GM23338 (cell line): ENCODE data around the gene TMEM175. TPM values are rescaled to one million over a fixed set of nuclear protein-coding genes. Genes with fewer than 3 reads are reported as not detected.

ENCODE experiments used
- ATAC-seq: fragments of 200-7000 bp; cut with Tn5 transposase; 3 replicates; pipeline ENCODE4 v1.9.1; 2020
- DNase-seq: peaks from one replicate; pipeline ENCODE4 v3.0.0-alpha.2; 2015; ENCODE audit warnings: low spot score
- H2AFZ ChIP-seq: fragments of 200-600 bp; sonication (generic); 2 replicates; pipeline ENCODE4 v1.8.0; 2016; ENCODE audit warnings: antibody characterized with exemption, mild to moderate bottlenecking, moderate library complexity
- H3F3A ChIP-seq: fragments of 200-600 bp; sonication (generic); replicated peaks from 2 replicates; pipeline ENCODE4 v1.8.0; 2017; ENCODE audit warnings: antibody characterized with exemption, mixed run types, low read depth
- H3K27ac ChIP-seq: fragments of 200-600 bp; sonication (generic); 2 replicates; pipeline ENCODE4 v1.6.1; 2016; ENCODE audit warnings: low read depth
- H3K27me3 ChIP-seq: fragments of 200-600 bp; sonication (generic); 2 replicates; pipeline ENCODE4 v1.8.0; 2016; ENCODE audit warnings: mild to moderate bottlenecking, mixed run types, moderate library complexity; ENCODE audit not compliant: insufficient read depth
- H3K36me3 ChIP-seq: fragments of 200-600 bp; sonication (generic); 2 replicates; pipeline ENCODE4 v1.8.0; 2016; ENCODE audit warnings: mild to moderate bottlenecking; ENCODE audit not compliant: insufficient read depth
- H3K4me1 ChIP-seq: fragments of 200-600 bp; sonication (generic); 2 replicates; pipeline ENCODE4 v1.8.0; 2016; ENCODE audit warnings: mild to moderate bottlenecking, moderate library complexity; ENCODE audit not compliant: insufficient read depth
- H3K4me2 ChIP-seq: fragments of 200-600 bp; sonication (generic); 2 replicates; pipeline ENCODE4 v1.7.1; 2017; ENCODE audit warnings: mixed run types
- H3K4me3 ChIP-seq: fragments of 200-600 bp; sonication (generic); 2 replicates; pipeline ENCODE4 v1.6.1; 2016; ENCODE audit warnings: mixed run types
- H3K79me2 ChIP-seq: fragments of 200-600 bp; sonication (generic); replicated peaks from 2 replicates; pipeline ENCODE4 v1.8.0; 2017; ENCODE audit warnings: mild to moderate bottlenecking; ENCODE audit not compliant: insufficient read depth
- H3K9me2 ChIP-seq: fragments of 200-600 bp; sonication (generic); 2 replicates; pipeline ENCODE4 v1.8.0; 2017; ENCODE audit not compliant: insufficient read depth
- H4K20me1 ChIP-seq: fragments of 200-600 bp; sonication (generic); replicated peaks from 2 replicates; pipeline ENCODE4 v1.8.0; 2017; ENCODE audit warnings: mild to moderate bottlenecking; ENCODE audit not compliant: insufficient read depth
- H3K27ac Mint-ChIP-seq: 2 replicates; pipeline ENCODE4 v1.8.0; 2020; ENCODE audit warnings: inconsistent platforms, mild to moderate bottlenecking, moderate library complexity, mixed read lengths
- H3K27me3 Mint-ChIP-seq: 3 replicates; pipeline ENCODE4 v1.8.0; 2022; ENCODE audit warnings: low read depth, mild to moderate bottlenecking, moderate library complexity, mixed read lengths, inconsistent platforms; ENCODE audit not compliant: insufficient read depth, poor library complexity
- H3K36me3 Mint-ChIP-seq: 3 replicates; pipeline ENCODE4 v1.8.0; 2021; ENCODE audit warnings: low read depth, mild to moderate bottlenecking, inconsistent platforms, moderate library complexity, mixed read lengths
- H3K4me1 Mint-ChIP-seq: 3 replicates; pipeline ENCODE4 v1.8.0; 2020; ENCODE audit warnings: mild to moderate bottlenecking, inconsistent platforms, mixed read lengths
- H3K4me3 Mint-ChIP-seq: 3 replicates; pipeline ENCODE4 v1.8.0; 2021; ENCODE audit warnings: moderate library complexity, mild to moderate bottlenecking, inconsistent platforms, mixed read lengths
- H3K9me3 Mint-ChIP-seq: 3 replicates; pipeline ENCODE4 v1.8.0; 2020; ENCODE audit warnings: moderate library complexity, mild to moderate bottlenecking, inconsistent platforms, mixed read lengths
- CREB1 ChIP-seq: fragments of 250-450 bp; sonication (Bioruptor Pico); IDR thresholded peaks from 2 replicates; pipeline ENCODE4 v1.5.0; 2020; ENCODE audit warnings: low read depth, mild to moderate bottlenecking, moderate library complexity
- CTCF ChIP-seq, 2 experiments: fragments of 200-600 bp in 1 of 2; sonication (generic) in 1 of 2; conservative IDR thresholded peaks; 2 replicates each; pipeline versions ENCODE4 v1.5.1 to v1.6.1; 2016 to 2017; ENCODE audit warnings: antibody characterized with exemption in 2 of 2, low read depth in 2 of 2, mild to moderate bottlenecking in 2 of 2, moderate library complexity in 1 of 2
- ETS1 ChIP-seq: IDR thresholded peaks from 2 replicates; pipeline ENCODE4 v1.6.1; 2016; ENCODE audit warnings: antibody characterized with exemption
- EZH2 ChIP-seq: fragments of 200-600 bp; sonication (generic); IDR thresholded peaks from one replicate; pipeline ENCODE4 v1.8.0; 2017; ENCODE audit warnings: antibody characterized with exemption, mild to moderate bottlenecking, low read depth; ENCODE audit not compliant: unreplicated experiment
- EZH2phosphoT487 ChIP-seq: fragments of 200-600 bp; sonication (generic); IDR thresholded peaks from one replicate; pipeline ENCODE4 v1.8.1; 2018; ENCODE audit warnings: antibody characterized with exemption; ENCODE audit not compliant: unreplicated experiment
- JUNB ChIP-seq: IDR thresholded peaks from one replicate; pipeline ENCODE4 v1.6.1; 2016; ENCODE audit warnings: antibody characterized with exemption; ENCODE audit not compliant: unreplicated experiment
- NANOG ChIP-seq: IDR thresholded peaks from 2 replicates; pipeline ENCODE4 v1.6.1; 2016; ENCODE audit warnings: antibody characterized with exemption, borderline replicate concordance
- POLR2AphosphoS5 ChIP-seq: IDR thresholded peaks from 2 replicates; pipeline ENCODE4 v1.6.1; 2016; ENCODE audit warnings: antibody characterized with exemption, low read depth
- REST ChIP-seq: IDR thresholded peaks from one replicate; pipeline ENCODE4 v1.6.1; 2018; ENCODE audit warnings: antibody characterized with exemption; ENCODE audit not compliant: unreplicated experiment
- STAT1 ChIP-seq: IDR thresholded peaks from one replicate; pipeline ENCODE4 v1.6.1; 2016; ENCODE audit warnings: antibody characterized with exemption; ENCODE audit not compliant: unreplicated experiment
- ZNF114 ChIP-seq: fragments of 250-450 bp; sonication (Bioruptor Pico); IDR thresholded peaks from 2 replicates; pipeline ENCODE4 v1.5.0; 2020; ENCODE audit warnings: mild to moderate bottlenecking, moderate library complexity
- ZNF331 ChIP-seq: fragments of 250-450 bp; sonication (Bioruptor Pico); IDR thresholded peaks from 2 replicates; pipeline ENCODE4 v1.5.0; 2020; ENCODE audit warnings: low read depth, mild to moderate bottlenecking, moderate library complexity
- ZNF462 ChIP-seq: fragments of 250-450 bp; sonication (Bioruptor Pico); IDR thresholded peaks from 2 replicates; pipeline ENCODE4 v1.5.0; 2020; ENCODE audit warnings: mild to moderate bottlenecking, moderate library complexity
- polyA plus RNA-seq: library from polyadenylated mRNA; unstranded; fragments of >200 nt; fragmentation: Nextera tagmentation; extraction: Ambion mirVana; gene quantifications from 2 replicates; pipeline ENCODE4 v1.2.1, GENCODE V29; 2016
- total RNA-seq: library from RNA; depleted of rRNA; stranded (reverse); fragments of >200 nt; shearing (Covaris generic); gene quantifications from 2 replicates; pipeline ENCODE4 v1.2.3, GENCODE V29; 2014

TMEM175 gene
- total and polyA plus RNA-seq, 2 experiments from 2014 or later = 8.0 to 11.4 TPM

GRCh38 chr4:993111-994029, 61.1 kb downstream of the TMEM175 start, which contains the start of gene SLC26A1:
SLC26A1 (minus strand) TSS chr4:993404; CDS start chr4:991703, 1,701 bp downstream.
- Mint-ChIP-seq H3K27ac (no peak within 1 kb of the TSS), H3K4me3 (no peak within 1 kb of the TSS), H3K4me1 (peaks cover 2% of the 10 kb centered on the region; the same call in 2 of the 3 replicates), H3K27me3 (peaks cover 30% of the 10 kb centered on the region), H3K36me3 (no peaks in the 10 kb centered on the region), H3K9me3 (no peaks in the 10 kb centered on the region)
- no peaks in the 10 kb centered on the region for H3F3A ChIP-seq
- no peaks in the 10 kb centered on the region for H3K9me2 ChIP-seq
- TF ChIP-seq REST (no peak), POLR2AphosphoS5 (no peak), STAT1 (no peak), ETS1 (no peak), CTCF (conservative IDR thresholded peaks at IDR 0.05; ENCODE audit: low read depth in 2 of 2) (no peak), NANOG (no peak), ZNF462 (no peak), EZH2phosphoT487 (no peak), JUNB (no peak), EZH2 (no peak), ZNF331 (CRISPR knock-in tag) (no peak), CREB1 (CRISPR knock-in tag) (no peak), ZNF114 (CRISPR knock-in tag) (no peak)
- peak; percentile 10; the same call in 2 of the 3 replicates for ATAC-seq
- H3K4me2 ChIP-seq = no peak within 1 kb of the TSS
- DNase-seq = no peak
- H3K79me2 ChIP-seq = no peaks in the 10 kb centered on the region
- H3K27ac ChIP-seq = no peak within 1 kb of the TSS
- no peak within 1 kb of the TSS for H2AFZ ChIP-seq
- H3K4me3 ChIP-seq = no peak within 1 kb of the TSS
- H4K20me1 ChIP-seq = no peaks in the 10 kb centered on the region
- H3K4me1 ChIP-seq = no peaks in the 10 kb centered on the region; the same call in 1 of the 2 replicates
- H3K27me3 ChIP-seq = peaks cover 28% of the 10 kb centered on the region
- H3K36me3 ChIP-seq = no peaks in the 10 kb centered on the region
